DND-41 (cell line): ENCODE results near the gene DVL1.

Experiments used
- ATAC-seq: fragments of 200-7000 bp; cut with Tn5 transposase; 3 replicates; pipeline ENCODE4 v1.9.1; 2021; ENCODE audit warnings: low read depth; ENCODE audit not compliant: insufficient read depth
- DNase-seq: peaks from one replicate; pipeline ENCODE4 v3.0.0-alpha.2; 2020
- H2AFZ ChIP-seq: 2 replicates; pipeline ENCODE4 v1.6.0; 2012; ENCODE audit warnings: low read depth, low read length
- H3K27ac ChIP-seq: 2 replicates; pipeline ENCODE4 v1.5.1; 2012; ENCODE audit warnings: low read length, inconsistent platforms
- H3K27me3 ChIP-seq: fragments of 200-600 bp; sonication (generic); 2 replicates; pipeline ENCODE4 v1.6.0; 2012; ENCODE audit warnings: low read length, mild to moderate bottlenecking, inconsistent platforms; ENCODE audit not compliant: insufficient read depth, poor library complexity
- H3K36me3 ChIP-seq: 2 replicates; pipeline ENCODE4 v1.5.1; 2012; ENCODE audit warnings: low read length, inconsistent platforms; ENCODE audit not compliant: insufficient read depth
- H3K4me1 ChIP-seq: 2 replicates; pipeline ENCODE4 v1.5.1; 2012; ENCODE audit warnings: mild to moderate bottlenecking, low read length; ENCODE audit not compliant: insufficient read depth
- H3K4me2 ChIP-seq: 2 replicates; pipeline ENCODE4 v1.6.0; 2012; ENCODE audit warnings: mild to moderate bottlenecking, moderate library complexity, low read length, inconsistent platforms; ENCODE audit not compliant: insufficient read depth
- H3K4me3 ChIP-seq, 2 experiments: fragments of 200-600 bp in 1 of 2; shearing (Covaris generic) in 1 of 2; 2 replicates each; pipeline ENCODE4 v1.5.1; 2012 to 2016; ENCODE audit warnings: inconsistent platforms in 2 of 2, low read length in 2 of 2, mild to moderate bottlenecking in 2 of 2, low read depth in 1 of 2, moderate library complexity in 1 of 2
- H3K79me2 ChIP-seq: 2 replicates; pipeline ENCODE4 v1.6.0; 2012; ENCODE audit warnings: low read length, inconsistent platforms; ENCODE audit not compliant: insufficient read depth
- H3K9ac ChIP-seq: 2 replicates; pipeline ENCODE4 v1.6.0; 2012; ENCODE audit warnings: low read depth, mild to moderate bottlenecking, inconsistent platforms, low read length, moderate library complexity
- H3K9me3 ChIP-seq: 2 replicates; pipeline ENCODE4 v1.5.1; 2012; ENCODE audit warnings: low read length, moderate library complexity, mild to moderate bottlenecking, inconsistent platforms; ENCODE audit not compliant: insufficient read depth, severe bottlenecking
- H4K20me1 ChIP-seq: 2 replicates; pipeline ENCODE4 v1.6.0; 2012; ENCODE audit warnings: low read length; ENCODE audit not compliant: insufficient read depth
- EZH2 ChIP-seq: IDR thresholded peaks from 3 replicates; pipeline ENCODE4 v1.6.1; 2012; ENCODE audit warnings: borderline replicate concordance, low read depth, mild to moderate bottlenecking, moderate library complexity, low read length, inconsistent platforms; ENCODE audit not compliant: severe bottlenecking
- TF ChIP-seq, protein P1 (sequence below): IDR thresholded peaks from 2 replicates; pipeline ENCODE4 v1.5.1; 2012; ENCODE audit warnings: borderline replicate concordance, low read length, moderate library complexity, mild to moderate bottlenecking; ENCODE audit not compliant: poor library complexity, severe bottlenecking; ENCODE audit errors: extremely low read depth

DVL1 gene

DNA sequence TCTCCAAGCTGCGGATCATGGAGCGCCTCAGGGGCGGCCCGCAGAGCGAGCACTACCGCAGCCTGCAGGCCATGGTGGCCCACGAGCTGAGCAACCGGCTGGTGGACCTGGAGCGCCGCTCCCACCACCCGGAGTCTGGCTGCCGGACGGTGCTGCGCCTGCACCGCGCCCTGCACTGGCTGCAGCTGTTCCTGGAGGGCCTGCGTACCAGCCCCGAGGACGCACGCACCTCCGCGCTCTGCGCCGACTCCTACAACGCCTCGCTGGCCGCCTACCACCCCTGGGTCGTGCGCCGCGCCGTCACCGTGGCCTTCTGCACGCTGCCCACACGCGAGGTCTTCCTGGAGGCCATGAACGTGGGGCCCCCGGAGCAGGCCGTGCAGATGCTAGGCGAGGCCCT lies 21.9 kb downstream of the DVL1 start:
- peaks cover 30% of the 10 kb centered on the region for H3K4me1 ChIP-seq
- H3K27ac ChIP-seq: no peak overlapping the region

DNA sequence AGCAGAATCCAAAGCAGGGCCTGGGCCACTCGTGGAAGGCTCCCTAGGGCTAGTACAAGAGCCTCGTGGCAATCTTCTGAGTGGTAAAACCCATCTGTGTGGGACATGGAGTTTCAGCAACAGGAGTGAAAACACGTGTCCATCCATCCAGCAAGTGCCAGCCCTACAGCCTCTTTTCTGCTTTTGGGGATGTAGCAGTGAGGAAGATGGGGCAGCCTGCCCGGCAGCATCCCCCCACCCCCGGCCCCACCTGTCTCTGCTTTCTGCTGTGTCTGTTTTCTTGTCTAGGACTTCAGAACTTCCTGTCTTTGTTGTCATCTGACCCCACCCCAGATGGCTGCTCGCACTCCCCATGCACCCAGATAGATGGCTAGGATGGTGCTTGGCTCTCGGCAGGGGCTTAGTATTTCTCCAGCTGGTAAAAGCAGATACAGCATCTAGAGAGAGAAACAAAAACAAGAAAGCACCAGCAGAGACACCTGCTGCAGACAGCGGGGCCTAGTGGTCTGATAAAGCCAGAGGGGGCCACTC lies 23.1 kb downstream of the DVL1 start:
- Histone ChIP-seq H3K79me2 (peaks cover 53% of the 10 kb centered on the region), H2AFZ (no peak overlapping the region), H3K36me3 (peaks cover 37% of the 10 kb centered on the region), H4K20me1 (peaks cover 62% of the 10 kb centered on the region), H3K4me3 (peak overlapping the region in 1 of 2 experiments; percentile 99; a peak in 2 of 4 replicates), H3K4me2 (peak overlapping the region; percentile 100), H3K27me3 (no peaks in the 10 kb centered on the region), H3K9me3 (no peaks in the 10 kb centered on the region), H3K27ac (no peak overlapping the region), H3K9ac (peak overlapping the region; percentile 91), H3K4me1 (peaks cover 42% of the 10 kb centered on the region)
- ATAC-seq: no peak
- DNase-seq: no peak
- TF ChIP-seq, protein P1, sequence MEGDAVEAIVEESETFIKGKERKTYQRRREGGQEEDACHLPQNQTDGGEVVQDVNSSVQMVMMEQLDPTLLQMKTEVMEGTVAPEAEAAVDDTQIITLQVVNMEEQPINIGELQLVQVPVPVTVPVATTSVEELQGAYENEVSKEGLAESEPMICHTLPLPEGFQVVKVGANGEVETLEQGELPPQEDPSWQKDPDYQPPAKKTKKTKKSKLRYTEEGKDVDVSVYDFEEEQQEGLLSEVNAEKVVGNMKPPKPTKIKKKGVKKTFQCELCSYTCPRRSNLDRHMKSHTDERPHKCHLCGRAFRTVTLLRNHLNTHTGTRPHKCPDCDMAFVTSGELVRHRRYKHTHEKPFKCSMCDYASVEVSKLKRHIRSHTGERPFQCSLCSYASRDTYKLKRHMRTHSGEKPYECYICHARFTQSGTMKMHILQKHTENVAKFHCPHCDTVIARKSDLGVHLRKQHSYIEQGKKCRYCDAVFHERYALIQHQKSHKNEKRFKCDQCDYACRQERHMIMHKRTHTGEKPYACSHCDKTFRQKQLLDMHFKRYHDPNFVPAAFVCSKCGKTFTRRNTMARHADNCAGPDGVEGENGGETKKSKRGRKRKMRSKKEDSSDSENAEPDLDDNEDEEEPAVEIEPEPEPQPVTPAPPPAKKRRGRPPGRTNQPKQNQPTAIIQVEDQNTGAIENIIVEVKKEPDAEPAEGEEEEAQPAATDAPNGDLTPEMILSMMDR: no peak
- no peak for TF ChIP-seq EZH2

More for the DNA sequence above, 21.9 kb downstream of the DVL1 start:
- TF ChIP-seq, protein P1: no peak
- no peak for TF ChIP-seq EZH2
- DNase-seq: no peak
- Histone ChIP-seq H4K20me1 (peaks cover 57% of the 10 kb centered on the region), H3K36me3 (peaks cover 27% of the 10 kb centered on the region), H3K4me3 (no peak overlapping the region), H2AFZ (no peak overlapping the region), H3K79me2 (peaks cover 41% of the 10 kb centered on the region), H3K9me3 (no peaks in the 10 kb centered on the region), H3K4me2 (no peak overlapping the region), H3K27me3 (no peaks in the 10 kb centered on the region), H3K9ac (no peak overlapping the region)
- ATAC-seq: no peak

DNA sequence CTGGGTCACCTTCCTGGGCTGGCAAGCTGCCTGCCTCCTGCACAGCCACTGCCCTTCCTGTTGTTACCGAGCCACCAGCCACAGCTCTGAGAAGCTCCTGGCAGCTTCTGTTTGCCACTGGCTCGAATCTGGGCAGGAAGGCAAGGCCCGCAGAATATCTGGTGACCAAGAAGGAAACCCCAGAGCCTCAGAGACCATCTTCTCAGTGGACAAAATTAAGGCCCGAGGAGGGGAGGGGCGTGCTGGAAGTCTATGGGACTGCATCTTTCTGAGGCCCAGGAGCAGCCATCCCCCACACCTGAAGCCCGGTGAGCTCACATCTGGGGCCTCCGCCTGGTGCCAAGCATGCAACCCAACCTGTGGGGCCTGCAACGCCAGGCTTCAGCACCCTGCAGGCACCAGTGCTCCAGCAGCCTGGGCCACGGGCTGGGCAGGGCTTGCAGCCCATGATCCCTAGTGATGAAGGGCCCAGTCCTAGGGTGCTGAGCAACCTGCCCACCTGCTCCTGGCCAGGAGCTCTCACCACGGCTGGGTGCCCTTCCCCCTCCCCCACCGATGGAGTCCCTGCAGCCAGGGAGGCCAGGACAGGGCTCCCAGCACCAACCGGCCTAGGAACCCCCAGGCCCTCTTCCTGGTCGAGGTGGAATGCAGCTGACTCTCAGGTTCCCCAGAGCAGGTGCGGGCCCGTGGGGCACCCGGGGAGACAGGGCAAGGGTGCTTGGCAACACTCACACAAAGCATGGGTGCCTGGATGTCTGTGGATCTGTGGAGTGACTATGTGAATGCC lies 23.7 kb downstream of the DVL1 start:
- Histone ChIP-seq H3K27ac (peak overlapping the region; percentile 75), H3K4me3 (peak overlapping the region; percentile 76 to 99; a peak in 3 of 4 replicates), H3K4me2 (peak overlapping the region; percentile 100), H4K20me1 (peaks cover 69% of the 10 kb centered on the region), H2AFZ (peak overlapping the region; percentile 90; the same call in 1 of the 2 replicates), H3K4me1 (peaks cover 48% of the 10 kb centered on the region), H3K79me2 (peaks cover 59% of the 10 kb centered on the region), H3K9ac (peak overlapping the region; percentile 91), H3K27me3 (no peaks in the 10 kb centered on the region), H3K36me3 (peaks cover 44% of the 10 kb centered on the region), H3K9me3 (no peaks in the 10 kb centered on the region)
- no peak for TF ChIP-seq EZH2
- TF ChIP-seq, protein P1: no peak
- DNase-seq: no peak
- ATAC-seq: 0 out of 3 replicates have a peak, but pooled peaks have one; percentile 0
